Measurements from ENCODE around the gene PROKR1.

GRCh38 chr2:68686178-68686577 is 42.8 kb downstream of the PROKR1 start:
- TF ChIP-seq, protein P1, sequence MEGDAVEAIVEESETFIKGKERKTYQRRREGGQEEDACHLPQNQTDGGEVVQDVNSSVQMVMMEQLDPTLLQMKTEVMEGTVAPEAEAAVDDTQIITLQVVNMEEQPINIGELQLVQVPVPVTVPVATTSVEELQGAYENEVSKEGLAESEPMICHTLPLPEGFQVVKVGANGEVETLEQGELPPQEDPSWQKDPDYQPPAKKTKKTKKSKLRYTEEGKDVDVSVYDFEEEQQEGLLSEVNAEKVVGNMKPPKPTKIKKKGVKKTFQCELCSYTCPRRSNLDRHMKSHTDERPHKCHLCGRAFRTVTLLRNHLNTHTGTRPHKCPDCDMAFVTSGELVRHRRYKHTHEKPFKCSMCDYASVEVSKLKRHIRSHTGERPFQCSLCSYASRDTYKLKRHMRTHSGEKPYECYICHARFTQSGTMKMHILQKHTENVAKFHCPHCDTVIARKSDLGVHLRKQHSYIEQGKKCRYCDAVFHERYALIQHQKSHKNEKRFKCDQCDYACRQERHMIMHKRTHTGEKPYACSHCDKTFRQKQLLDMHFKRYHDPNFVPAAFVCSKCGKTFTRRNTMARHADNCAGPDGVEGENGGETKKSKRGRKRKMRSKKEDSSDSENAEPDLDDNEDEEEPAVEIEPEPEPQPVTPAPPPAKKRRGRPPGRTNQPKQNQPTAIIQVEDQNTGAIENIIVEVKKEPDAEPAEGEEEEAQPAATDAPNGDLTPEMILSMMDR (conservative IDR thresholded peaks at IDR 0.05; ENCODE audit: low read depth, low read length), result no peak
- no peak for TF ChIP-seq POLR2A (IDR thresholded peaks at IDR 0.05; ENCODE audit: low read depth, low read length)
- TF ChIP-seq CEBPB (IDR thresholded peaks at IDR 0.05; ENCODE audit: low read depth, low read length), result no peak
- no peak for TF ChIP-seq CHD1 (IDR thresholded peaks at IDR 0.05; ENCODE audit: low read depth, low read length)
- no peak for TF ChIP-seq USF2 (IDR thresholded peaks at IDR 0.05; ENCODE audit: low read depth, low read length)

All from IMR-90 (cell line).